Cardiac muscle cell (in vitro differentiated cells and primary cell): ENCODE data around the gene ACER3. TPM values are rescaled to one million over a fixed set of nuclear protein-coding genes. Genes with fewer than 3 reads are reported as not detected.
"Not testable (repeated sequence)": the region's sequence is repeated elsewhere in the genome, so short reads cannot be mapped to it uniquely, and the experiment has no call there.

Experiments
- DNase-seq, 2 donors: peaks; one replicate each; pipeline versions ENCODE4 v3.0.0 to v3.0.0-alpha.2; 2010 to 2017; ENCODE audit warnings: low read depth in 1 of 2, low spot score in 1 of 2
- H3K27ac ChIP-seq: fragments of 200-600 bp; sonication (generic); 2 replicates; pipeline ENCODE4 v1.5.1; 2016
- H3K27me3 ChIP-seq: fragments of 200-600 bp; sonication (generic); 2 replicates; pipeline ENCODE4 v1.6.0; 2016; ENCODE audit warnings: control low read depth
- H3K36me3 ChIP-seq: fragments of 200-600 bp; sonication (generic); 2 replicates; pipeline ENCODE4 v1.5.1; 2016; ENCODE audit warnings: control low read depth
- H3K4me1 ChIP-seq: fragments of 200-600 bp; sonication (generic); 2 replicates; pipeline ENCODE4 v1.8.1; 2017; ENCODE audit warnings: low read depth, mild to moderate bottlenecking, mixed run types
- H3K4me3 ChIP-seq: fragments of 200-600 bp; sonication (generic); 2 replicates; pipeline ENCODE4 v1.5.1; 2016; ENCODE audit warnings: mild to moderate bottlenecking
- H3K9me3 ChIP-seq: fragments of 200-600 bp; sonication (generic); 2 replicates; pipeline ENCODE4 v1.5.1; 2017; ENCODE audit warnings: low read depth, mild to moderate bottlenecking, control low read depth
- polyA plus RNA-seq: library from polyadenylated mRNA; unstranded; fragments of >200 nt; fragmentation: Nextera tagmentation; extraction: Ambion mirVana; gene quantifications from 2 replicates; pipeline ENCODE4 v1.2.1, GENCODE V29; 2016
- total RNA-seq: library from RNA; depleted of rRNA; stranded (reverse); fragments of >200 nt; gene quantifications from 2 replicates; pipeline ENCODE4 v1.2.3, GENCODE V29; 2016
- TF ChIP-seq, protein P1 (sequence below): IDR thresholded peaks from 2 replicates; pipeline ENCODE4 v1.5.1; 2012; ENCODE audit warnings: low read depth, mild to moderate bottlenecking, low read length

The ACER3 gene
- total and polyA plus RNA-seq, 2 experiments from 2014 or later = 5.6 to 9.8 TPM

DNA sequence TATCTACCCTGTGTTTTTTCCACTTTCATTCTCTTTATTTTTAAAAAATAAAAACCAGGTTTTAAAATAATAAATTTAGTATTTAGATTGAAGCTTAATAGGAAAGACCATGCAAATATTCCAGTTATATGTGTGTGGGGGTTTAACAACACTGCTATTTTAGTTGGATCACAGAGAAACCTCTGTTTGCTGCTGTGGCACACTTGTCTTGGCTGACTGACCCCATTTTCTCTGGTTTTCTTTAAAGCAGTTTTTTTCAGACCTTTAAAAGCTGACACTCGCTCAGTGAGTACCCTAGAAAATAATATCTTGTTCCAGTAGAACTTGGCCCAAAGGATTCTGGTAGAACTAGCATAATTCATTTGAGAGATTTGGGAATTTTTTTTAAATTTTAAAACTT lies 31.6 kb downstream of the ACER3 start:
- no peak overlapping the region for H3K27ac ChIP-seq
- H3K9me3 ChIP-seq = no peaks in the 10 kb centered on the region
- H3K4me1 ChIP-seq = peaks cover 9% of the 10 kb centered on the region
- no peaks in the 10 kb centered on the region for H3K27me3 ChIP-seq
- no peak for DNase-seq
- no peak overlapping the region for H3K4me3 ChIP-seq
- TF ChIP-seq, protein P1, sequence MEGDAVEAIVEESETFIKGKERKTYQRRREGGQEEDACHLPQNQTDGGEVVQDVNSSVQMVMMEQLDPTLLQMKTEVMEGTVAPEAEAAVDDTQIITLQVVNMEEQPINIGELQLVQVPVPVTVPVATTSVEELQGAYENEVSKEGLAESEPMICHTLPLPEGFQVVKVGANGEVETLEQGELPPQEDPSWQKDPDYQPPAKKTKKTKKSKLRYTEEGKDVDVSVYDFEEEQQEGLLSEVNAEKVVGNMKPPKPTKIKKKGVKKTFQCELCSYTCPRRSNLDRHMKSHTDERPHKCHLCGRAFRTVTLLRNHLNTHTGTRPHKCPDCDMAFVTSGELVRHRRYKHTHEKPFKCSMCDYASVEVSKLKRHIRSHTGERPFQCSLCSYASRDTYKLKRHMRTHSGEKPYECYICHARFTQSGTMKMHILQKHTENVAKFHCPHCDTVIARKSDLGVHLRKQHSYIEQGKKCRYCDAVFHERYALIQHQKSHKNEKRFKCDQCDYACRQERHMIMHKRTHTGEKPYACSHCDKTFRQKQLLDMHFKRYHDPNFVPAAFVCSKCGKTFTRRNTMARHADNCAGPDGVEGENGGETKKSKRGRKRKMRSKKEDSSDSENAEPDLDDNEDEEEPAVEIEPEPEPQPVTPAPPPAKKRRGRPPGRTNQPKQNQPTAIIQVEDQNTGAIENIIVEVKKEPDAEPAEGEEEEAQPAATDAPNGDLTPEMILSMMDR = no peak
- no peaks in the 10 kb centered on the region for H3K36me3 ChIP-seq

DNA sequence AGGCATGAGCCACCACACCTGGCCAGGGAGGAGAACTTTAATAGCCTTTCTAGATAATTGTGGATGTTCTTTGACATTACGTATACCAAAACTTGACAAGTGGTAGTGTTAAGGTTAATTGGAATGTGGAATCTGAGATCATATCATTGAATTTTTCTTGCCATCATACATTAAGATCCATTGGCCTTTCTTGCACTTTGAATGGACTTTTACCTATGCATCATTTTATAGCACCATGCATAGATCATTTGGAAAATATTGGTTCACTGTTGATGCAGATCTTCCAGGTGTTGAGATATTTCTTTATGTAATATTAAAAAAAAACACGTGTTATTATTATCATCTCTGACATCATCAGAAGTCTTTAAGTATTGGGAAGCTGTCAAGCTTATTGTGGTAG lies 36.5 kb downstream of the ACER3 start:
- Histone ChIP-seq H3K27me3 (no peaks in the 10 kb centered on the region), H3K36me3 (no peaks in the 10 kb centered on the region), H3K27ac (no peak overlapping the region), H3K4me3 (no peak overlapping the region), H3K9me3 (no peaks in the 10 kb centered on the region), H3K4me1 (no peaks in the 10 kb centered on the region)
- DNase-seq = no peak
- TF ChIP-seq, protein P1 = no peak

GRCh38 chr11:76901144-76901543 lies 40.4 kb downstream of the ACER3 start:
- Histone ChIP-seq H3K9me3 (no peaks in the 10 kb centered on the region), H3K4me3 (no peak overlapping the region), H3K36me3 (no peaks in the 10 kb centered on the region), H3K27me3 (no peaks in the 10 kb centered on the region), H3K27ac (no peak overlapping the region), H3K4me1 (no peaks in the 10 kb centered on the region)
- TF ChIP-seq, protein P1 = no peak
- DNase-seq = no peak

DNA sequence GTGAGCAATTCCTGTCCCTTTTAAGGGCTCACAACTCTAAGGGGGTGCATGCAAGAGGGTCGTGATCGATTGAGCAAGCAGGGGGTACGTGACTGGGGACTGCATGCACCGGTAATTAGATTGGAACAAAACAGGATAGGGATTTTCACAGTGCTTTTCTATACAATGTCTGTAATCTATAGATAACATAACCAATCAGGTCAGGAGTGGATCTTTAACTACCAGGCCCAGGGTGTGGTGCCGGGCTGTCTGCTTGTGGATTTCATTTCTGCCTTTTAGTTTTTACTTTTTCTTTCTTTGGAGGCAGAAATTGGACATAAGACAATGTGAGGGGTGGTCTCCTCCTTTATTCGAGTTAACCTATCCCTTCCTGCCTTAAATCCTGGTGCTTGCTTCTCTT lies 40.9 kb downstream of the ACER3 start:
- not testable (repeated sequence) for H3K9me3 ChIP-seq, H3K27ac ChIP-seq, H3K36me3 ChIP-seq

DNA sequence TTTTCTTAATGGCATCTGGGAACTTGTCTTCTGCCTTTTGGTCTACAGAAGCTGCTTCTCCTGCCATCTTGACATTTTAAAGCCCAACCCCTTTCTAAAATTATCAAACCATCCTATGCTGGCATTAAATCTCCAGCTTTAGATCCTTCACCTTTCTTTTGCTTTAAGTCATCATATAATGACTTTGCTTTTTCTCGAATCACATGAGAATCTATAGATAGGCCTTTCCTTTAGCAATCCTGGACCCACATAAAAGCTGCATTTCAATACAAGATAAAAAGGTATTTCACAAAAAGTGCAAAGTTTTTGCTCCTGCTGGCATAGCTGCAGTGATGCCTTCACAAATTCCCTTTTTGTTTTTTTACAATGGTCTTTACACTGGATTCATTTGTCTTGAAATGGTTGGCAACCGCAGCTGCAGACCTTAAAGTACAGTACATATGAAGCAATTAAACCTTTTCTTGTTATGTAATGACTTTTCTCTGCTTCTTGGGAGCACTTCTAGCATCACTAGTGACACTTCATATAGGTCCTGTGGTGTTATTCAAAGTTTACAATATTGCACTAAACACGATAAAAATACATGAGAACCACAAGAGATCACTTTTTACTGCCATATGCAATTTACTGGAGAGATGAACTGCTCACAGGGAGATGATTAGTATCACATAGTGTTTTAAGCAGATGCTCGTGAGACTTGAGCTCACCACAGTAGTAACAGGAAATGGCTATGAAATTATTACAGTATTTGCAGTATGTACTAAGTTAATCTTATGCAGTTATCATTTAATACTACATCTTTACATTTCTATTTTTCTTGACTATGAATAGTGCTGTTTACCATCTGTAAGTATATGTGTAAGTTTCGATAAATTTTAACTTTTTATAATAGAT lies 41.6 kb downstream of the ACER3 start:
- Histone ChIP-seq H3K4me1 (no peaks in the 10 kb centered on the region), H3K27me3 (no peaks in the 10 kb centered on the region), H3K36me3 (no peaks in the 10 kb centered on the region), H3K4me3 (no peak overlapping the region), H3K27ac (no peak overlapping the region), H3K9me3 (no peaks in the 10 kb centered on the region)
- no peak for DNase-seq
- TF ChIP-seq, protein P1 = no peak

More for the DNA sequence above, 40.9 kb downstream of the ACER3 start:
- not testable (repeated sequence) for H3K4me3 ChIP-seq, DNase-seq, H3K27me3 ChIP-seq, H3K4me1 ChIP-seq

DNA sequence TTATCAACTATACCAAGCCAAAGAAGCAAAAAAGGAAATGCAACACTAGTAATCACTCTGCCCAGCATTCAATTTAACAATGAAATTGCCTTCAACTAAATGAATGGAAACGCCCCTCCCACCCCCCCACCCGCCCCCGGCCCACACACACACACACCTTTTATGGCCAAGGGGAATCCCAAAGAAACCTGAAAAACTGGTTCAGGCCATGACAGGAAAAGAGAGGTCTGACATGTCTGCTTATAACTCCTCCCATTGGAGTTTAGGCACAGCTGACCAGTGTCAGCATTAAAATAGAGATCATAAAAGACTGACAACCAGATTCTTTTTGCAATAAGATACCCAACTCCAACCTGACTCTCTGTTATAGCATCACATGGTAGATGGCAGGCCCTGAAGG lies 42.6 kb downstream of the ACER3 start:
- Histone ChIP-seq H3K4me3 (no peak overlapping the region), H3K36me3 (no peaks in the 10 kb centered on the region), H3K27ac (no peak overlapping the region), H3K9me3 (no peaks in the 10 kb centered on the region), H3K4me1 (no peaks in the 10 kb centered on the region), H3K27me3 (no peaks in the 10 kb centered on the region)
- TF ChIP-seq, protein P1 = no peak
- DNase-seq = no peak
